CD4-positive, alpha-beta T cell (primary cell): ENCODE results near the gene TMEM72. TPM values are rescaled to one million over a fixed set of nuclear protein-coding genes. Genes with fewer than 3 reads are reported as not detected.

Experiments
- ATAC-seq: fragments of 200-7000 bp; cut with Tn5 transposase; one replicate; pipeline ENCODE4 v1.10.0; 2022; ENCODE audit warnings: mild to moderate bottlenecking; ENCODE audit not compliant: poor library complexity
- CTCF ChIA-PET: fragments of 350-600 bp; sonication (Branson Sonifier 250); formaldehyde crosslinking; loops from one replicate; lab custom pipeline; 2021; ENCODE audit warnings: antibody characterized with exemption, inconsistent platforms; lab: Charles Lee
- POLR2A ChIA-PET: fragments of 350-600 bp; sonication (Branson Sonifier 250); formaldehyde crosslinking; loops from one replicate; lab custom pipeline; 2021; ENCODE audit warnings: antibody characterized with exemption, inconsistent platforms; lab: Charles Lee
- DNase-seq, 14 experiments: peaks; one replicate each; pipeline ENCODE4 v3.0.0-alpha.2; 2013 to 2020; ENCODE audit warnings: mixed read lengths in 2 of 14
- H3K27ac ChIP-seq, 2 donors: one replicate each; pipeline versions ENCODE4 v1.5.1 to v1.7.0; 2013; ENCODE audit warnings: low read length in 2 of 2, low read depth in 1 of 2, mild to moderate bottlenecking in 1 of 2
- H3K27me3 ChIP-seq, 2 experiments: 1 replicate in 1 of 2; 2 replicates in 1 of 2; pipeline versions ENCODE4 v1.6.1 to v1.7.0; 2013; ENCODE audit warnings: low read length in 2 of 2, control low read depth in 1 of 2, mild to moderate bottlenecking in 1 of 2, moderate library complexity in 1 of 2; ENCODE audit not compliant: insufficient read depth in 2 of 2, control insufficient read depth in 1 of 2
- H3K36me3 ChIP-seq: one replicate; pipeline ENCODE4 v1.6.1; 2013; ENCODE audit warnings: low read length, control low read depth; ENCODE audit not compliant: insufficient read depth
- H3K4me1 ChIP-seq: one replicate; pipeline ENCODE4 v1.6.1; 2013; ENCODE audit warnings: low read length, control low read depth; ENCODE audit not compliant: insufficient read depth
- H3K4me3 ChIP-seq: one replicate; pipeline ENCODE4 v1.5.1; 2013; ENCODE audit warnings: mild to moderate bottlenecking, low read length, moderate library complexity
- H3K9me3 ChIP-seq, 2 experiments: 1 replicate in 1 of 2; 2 replicates in 1 of 2; pipeline versions ENCODE4 v1.6.1 to v1.7.0; 2013; ENCODE audit warnings: low read length in 2 of 2, mild to moderate bottlenecking in 2 of 2, control low read depth in 1 of 2, moderate library complexity in 1 of 2; ENCODE audit not compliant: control insufficient read depth in 1 of 2, insufficient read depth in 1 of 2
- H3K27ac Mint-ChIP-seq: one replicate; pipeline ENCODE4 v1.8.0; 2020; ENCODE audit warnings: mixed read lengths
- H3K27me3 Mint-ChIP-seq: one replicate; pipeline ENCODE4 v1.8.0; 2021; ENCODE audit warnings: mixed read lengths
- H3K36me3 Mint-ChIP-seq: one replicate; pipeline ENCODE4 v1.8.0; 2021; ENCODE audit warnings: low read depth, mixed read lengths
- H3K4me1 Mint-ChIP-seq: one replicate; pipeline ENCODE4 v1.8.0; 2021; ENCODE audit warnings: low read depth, mixed read lengths
- H3K4me3 Mint-ChIP-seq: one replicate; pipeline ENCODE4 v1.8.0; 2020; ENCODE audit warnings: mild to moderate bottlenecking, mixed read lengths
- H3K9me3 Mint-ChIP-seq: one replicate; pipeline ENCODE4 v1.8.0; 2020; ENCODE audit warnings: mixed read lengths
- intact Hi-C, 2 experiments: fragments of 100-400 bp; cut with DNase I in 1 of 2; cut with micrococcal nuclease in 1 of 2; formaldehyde crosslinking; loops; one replicate each; pipeline versions ENCODE4 v1.15.1 to v1.9.0; 2023 to 2025; cut with DNase I, micrococcal nuclease
- total RNA-seq, 174 experiments: library from RNA in 2 of 174; stranded (reverse) in 2 of 174; gene quantifications; one replicate each; pipeline ENCODE4 v1.2.3 and lab custom pipeline; 2021 to 2026
- TF ChIP-seq, protein P1 (sequence below): fragments of 200-600 bp; IDR thresholded peaks from one replicate; pipeline ENCODE4 v1.8.0; 2022; ENCODE audit warnings: antibody characterized with exemption, mild to moderate bottlenecking

The TMEM72 gene
- total RNA-seq, 2 experiments from 2014 or later: not detected

DNA sequence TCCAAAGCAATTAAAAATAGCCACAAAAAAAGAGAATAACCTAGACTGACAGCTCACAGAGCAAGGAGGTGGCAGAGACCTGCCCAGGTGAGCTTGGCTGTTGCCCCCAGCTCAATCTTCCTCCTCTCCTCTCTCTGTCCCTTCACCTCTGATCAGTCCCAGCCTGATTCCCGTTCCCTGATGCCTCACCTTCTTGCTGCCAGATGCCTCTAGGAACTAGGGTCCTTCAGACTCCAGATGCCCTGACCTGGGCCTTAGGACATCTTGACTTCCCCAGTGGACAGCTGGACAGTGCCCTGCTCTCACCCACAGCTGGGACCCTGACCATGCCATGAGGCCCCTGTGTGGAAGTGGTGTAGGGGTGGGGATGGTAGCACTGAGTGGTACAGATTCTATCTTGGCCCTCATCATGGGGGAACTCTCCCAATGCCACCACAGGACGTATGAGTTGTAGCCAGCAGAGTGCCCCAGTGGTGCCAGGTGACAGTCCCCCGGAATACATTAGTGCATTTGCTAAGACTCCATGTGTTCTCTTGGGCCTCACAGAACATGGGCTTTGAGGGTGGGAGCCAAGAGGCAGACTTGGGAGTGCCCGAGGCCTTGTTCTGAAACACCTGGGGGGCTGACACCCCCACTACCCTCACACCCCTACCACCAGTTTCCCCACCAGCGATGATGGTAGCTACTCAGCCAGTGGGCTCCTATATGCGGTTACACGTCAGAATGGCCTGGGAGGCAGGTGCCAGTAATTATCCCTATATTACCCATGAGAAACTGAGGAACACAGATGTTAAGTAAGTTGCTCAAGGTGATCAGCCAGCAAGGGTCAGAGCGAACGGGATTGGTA, 65.4 kb downstream of the TMEM72 start:
- peaks cover 4% of the 10 kb centered on the region for H3K4me1 Mint-ChIP-seq
- ChIA-PET CTCF (interaction anchor here (1.1 kb wide), 1 partner anchor 44 kb away, joined by 4 read pairs; no protein-coding TSS in a partner anchor), POLR2A (interaction anchor here (0.7 kb wide), 1 partner anchor 65 kb away, joined by 3 read pairs; no protein-coding TSS in a partner anchor)
- H3K27me3 ChIP-seq: no peaks in the 10 kb centered on the region
- intact Hi-C loops: loop anchor here in 1 of 2 experiments (5.0 kb wide), 1 partner anchor 1304 kb away; no protein-coding TSS in a partner anchor
- H3K4me3 ChIP-seq: no peak overlapping the region
- TF ChIP-seq, protein P1, sequence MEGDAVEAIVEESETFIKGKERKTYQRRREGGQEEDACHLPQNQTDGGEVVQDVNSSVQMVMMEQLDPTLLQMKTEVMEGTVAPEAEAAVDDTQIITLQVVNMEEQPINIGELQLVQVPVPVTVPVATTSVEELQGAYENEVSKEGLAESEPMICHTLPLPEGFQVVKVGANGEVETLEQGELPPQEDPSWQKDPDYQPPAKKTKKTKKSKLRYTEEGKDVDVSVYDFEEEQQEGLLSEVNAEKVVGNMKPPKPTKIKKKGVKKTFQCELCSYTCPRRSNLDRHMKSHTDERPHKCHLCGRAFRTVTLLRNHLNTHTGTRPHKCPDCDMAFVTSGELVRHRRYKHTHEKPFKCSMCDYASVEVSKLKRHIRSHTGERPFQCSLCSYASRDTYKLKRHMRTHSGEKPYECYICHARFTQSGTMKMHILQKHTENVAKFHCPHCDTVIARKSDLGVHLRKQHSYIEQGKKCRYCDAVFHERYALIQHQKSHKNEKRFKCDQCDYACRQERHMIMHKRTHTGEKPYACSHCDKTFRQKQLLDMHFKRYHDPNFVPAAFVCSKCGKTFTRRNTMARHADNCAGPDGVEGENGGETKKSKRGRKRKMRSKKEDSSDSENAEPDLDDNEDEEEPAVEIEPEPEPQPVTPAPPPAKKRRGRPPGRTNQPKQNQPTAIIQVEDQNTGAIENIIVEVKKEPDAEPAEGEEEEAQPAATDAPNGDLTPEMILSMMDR: no peak
- no peaks in the 10 kb centered on the region for H3K36me3 Mint-ChIP-seq
- H3K36me3 ChIP-seq: no peaks in the 10 kb centered on the region
- no peaks in the 10 kb centered on the region for H3K9me3 ChIP-seq
- peaks cover 32% of the 10 kb centered on the region for H3K4me1 ChIP-seq
- no peak overlapping the region for H3K27ac Mint-ChIP-seq
- no peaks in the 10 kb centered on the region for H3K9me3 Mint-ChIP-seq
- no peak overlapping the region for H3K27ac ChIP-seq
- H3K4me3 Mint-ChIP-seq: no peak overlapping the region
- H3K27me3 Mint-ChIP-seq: no peaks in the 10 kb centered on the region
- DNase-seq (no peak), ATAC-seq (no peak)

DNA sequence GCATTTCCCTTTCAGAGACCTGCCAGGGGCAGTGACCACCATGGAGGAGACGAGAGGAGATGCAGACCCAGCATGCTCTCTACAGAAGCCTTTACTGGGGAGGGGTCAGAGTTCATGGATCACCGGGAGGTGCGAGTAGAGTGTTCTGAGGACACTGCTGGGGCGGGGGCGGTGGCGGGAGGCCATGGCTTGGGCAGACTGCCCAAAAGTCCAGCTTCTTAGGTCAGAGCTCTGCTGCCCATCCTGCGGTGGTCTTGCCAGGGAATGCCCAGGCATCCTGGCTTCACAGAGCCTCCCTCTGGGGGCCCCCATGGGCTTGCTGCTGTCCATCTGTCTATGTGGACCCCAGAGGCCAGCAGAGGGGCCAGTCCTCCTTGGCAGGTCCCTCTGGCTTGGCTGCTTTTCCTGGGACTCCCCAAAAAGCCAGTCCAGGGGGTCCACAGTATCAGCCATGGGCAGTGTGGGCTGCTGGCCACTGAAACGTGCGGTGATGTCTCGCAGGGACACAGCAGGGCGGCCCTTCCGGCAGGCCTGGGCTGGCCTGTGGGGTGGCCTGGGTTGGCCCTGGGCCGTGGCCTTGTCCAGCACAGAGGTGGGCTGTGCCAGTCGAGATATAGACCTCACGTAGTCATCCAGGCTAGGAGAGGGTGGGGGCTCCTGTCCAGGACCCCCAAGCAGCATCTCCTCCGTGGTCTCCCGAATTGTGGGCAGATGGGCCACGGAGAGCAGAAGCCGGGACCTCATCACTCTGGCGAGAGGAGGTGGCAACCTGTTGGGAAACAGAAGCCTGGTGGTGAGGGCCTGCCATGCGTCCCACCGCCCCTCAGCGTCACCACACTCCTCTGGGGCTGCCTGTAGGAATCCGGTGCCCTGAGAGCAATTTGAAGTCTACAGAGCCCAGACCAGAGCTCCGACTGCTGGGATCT, 66.4 kb downstream of the TMEM72 start:
- ChIA-PET CTCF (no interaction called here), POLR2A (interaction anchor here (0.5 to 1.2 kb wide), 3 partner anchors 13 to 23 kb away, joined by 3 to 4 read pairs (median 3); no protein-coding TSS in a partner anchor)
- DNase-seq (peak in 1 of 14 experiments; percentile 7), ATAC-seq (no peak)
- no peak overlapping the region for H3K27ac Mint-ChIP-seq
- no peak overlapping the region for H3K4me3 Mint-ChIP-seq
- Histone ChIP-seq H3K27ac (no peak overlapping the region), H3K27me3 (no peaks in the 10 kb centered on the region), H3K9me3 (no peaks in the 10 kb centered on the region), H3K4me1 (peaks cover 32% of the 10 kb centered on the region), H3K4me3 (no peak overlapping the region), H3K36me3 (no peaks in the 10 kb centered on the region)
- H3K4me1 Mint-ChIP-seq: peaks cover 4% of the 10 kb centered on the region
- TF ChIP-seq, protein P1: no peak
- no peaks in the 10 kb centered on the region for H3K27me3 Mint-ChIP-seq
- H3K9me3 Mint-ChIP-seq: no peaks in the 10 kb centered on the region
- intact Hi-C loops: loop anchor here in 1 of 2 experiments (5.0 kb wide), 1 partner anchor 1305 kb away; no protein-coding TSS in a partner anchor
- H3K36me3 Mint-ChIP-seq: no peaks in the 10 kb centered on the region

DNA sequence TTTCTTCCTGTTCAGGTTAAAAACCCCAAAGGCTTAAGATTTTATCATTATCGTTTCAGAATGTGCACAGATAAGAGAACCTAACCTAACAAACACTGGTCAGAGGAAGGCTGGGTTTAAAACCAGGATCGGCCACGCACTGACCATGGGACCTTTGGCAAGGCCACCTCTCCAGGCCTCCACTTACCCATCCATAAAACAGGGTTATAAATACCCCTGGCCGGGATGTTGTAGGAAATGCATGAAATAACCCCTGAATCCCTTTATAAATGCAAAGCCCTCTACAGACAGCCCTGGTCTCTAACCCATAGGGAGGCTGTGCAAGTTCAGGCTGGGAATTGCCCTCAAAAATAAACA, 67.1 kb downstream of the TMEM72 start:
- ATAC-seq: no peak
- H3K27ac Mint-ChIP-seq: no peak overlapping the region
- no peaks in the 10 kb centered on the region for H3K36me3 Mint-ChIP-seq
- intact Hi-C loops: loop anchor here in 1 of 2 experiments (5.0 kb wide), 1 partner anchor 1306 kb away; no protein-coding TSS in a partner anchor
- CTCF ChIA-PET: no interaction called here
- no peaks in the 10 kb centered on the region for H3K9me3 Mint-ChIP-seq
- POLR2A ChIA-PET: interaction anchor here (0.5 to 1.2 kb wide), 3 partner anchors 14 to 22 kb away, joined by 3 to 4 read pairs (median 3); no protein-coding TSS in a partner anchor
- no peak for DNase-seq
- no peak overlapping the region for H3K4me3 Mint-ChIP-seq
- Histone ChIP-seq H3K36me3 (no peaks in the 10 kb centered on the region), H3K27me3 (no peaks in the 10 kb centered on the region), H3K4me3 (no peak overlapping the region), H3K4me1 (peaks cover 30% of the 10 kb centered on the region), H3K9me3 (no peaks in the 10 kb centered on the region), H3K27ac (no peak overlapping the region)
- H3K4me1 Mint-ChIP-seq: peaks cover 4% of the 10 kb centered on the region
- TF ChIP-seq, protein P1: no peak
- H3K27me3 Mint-ChIP-seq: no peaks in the 10 kb centered on the region
